Measurements from ENCODE around the gene EXOC6B. TPM values are rescaled to one million over a fixed set of nuclear protein-coding genes. Genes with fewer than 3 reads are reported as not detected.

Gene EXOC6B
- total RNA-seq, 6 experiments from 2014 or later: 7.8 to 15.1 (median 9.1) TPM

DNA sequence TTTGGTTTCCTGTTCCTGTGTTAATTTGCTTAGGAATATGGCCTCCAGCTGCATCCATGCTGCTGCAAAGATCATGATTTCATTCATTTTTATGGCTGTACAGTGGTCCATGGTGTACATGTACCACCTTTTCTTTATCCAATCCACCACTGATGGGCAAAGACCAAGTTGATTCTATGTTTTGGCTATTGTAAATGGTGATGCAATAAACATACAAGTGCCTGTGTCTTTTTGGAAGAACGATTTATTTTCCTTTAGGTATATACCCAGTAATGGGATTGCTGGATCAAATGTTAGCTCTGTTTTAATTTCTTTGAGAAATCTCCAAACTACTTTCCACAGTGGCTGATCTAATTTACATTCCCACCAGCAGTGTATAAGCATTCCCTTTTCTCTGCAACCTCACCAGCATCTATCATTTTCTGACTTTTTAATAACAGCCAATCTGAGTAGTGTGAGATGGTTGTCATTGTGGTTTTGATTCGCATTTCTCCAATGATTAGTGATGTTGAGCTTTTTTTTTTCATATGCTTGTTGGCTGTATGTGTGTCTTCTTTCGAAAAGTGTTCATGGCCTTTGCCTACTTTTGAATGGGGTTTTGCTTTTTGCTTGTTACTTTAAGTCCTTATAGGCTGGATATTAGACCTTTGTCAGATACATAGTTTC, 19.4 kb downstream of the EXOC6B start:
- WGBS (ENCODE audit: insufficient coverage, low coverage, low lambda C conversion rate, missing lambda C conversion rate): 87% methylated on average over 3 of the region's 3 CpGs
- H3K27me3 ChIP-seq: no peaks in the 10 kb centered on the region
- peaks cover 0 to 7% (median 0%) of the 10 kb centered on the region in 4 donors for H3K9me3 ChIP-seq
- intact Hi-C loops (cut with DNase I): no loop called here
- TF ChIP-seq CTCF (IDR thresholded peaks at IDR 0.05): no peak
- TF ChIP-seq POLR2A (IDR thresholded peaks at IDR 0.05): no peak
- no peak overlapping the region for H3K4me3 ChIP-seq
- no peak overlapping the region for H3K27ac ChIP-seq
- DNase-seq: no peak
- H3K36me3 ChIP-seq: no peaks in the 10 kb centered on the region
- no peak for ATAC-seq
- H3K4me1 ChIP-seq: no peaks in the 10 kb centered on the region

GRCh38 chr2:72803626-72804320, 22.1 kb downstream of the EXOC6B start:
- TF ChIP-seq CTCF (IDR thresholded peaks at IDR 0.05) (no peak), POLR2A (IDR thresholded peaks at IDR 0.05) (no peak)
- intact Hi-C loops (cut with DNase I): no loop called here
- ATAC-seq: no peak

GRCh38 chr2:72803151-72803550, 22.7 kb downstream of the EXOC6B start:
- H3K27me3 ChIP-seq: no peaks in the 10 kb centered on the region
- no peaks in the 10 kb centered on the region for H3K9me3 ChIP-seq
- ATAC-seq (no peak), DNase-seq (no peak)
- TF ChIP-seq POLR2A (IDR thresholded peaks at IDR 0.05): no peak
- TF ChIP-seq CTCF (IDR thresholded peaks at IDR 0.05): no peak
- 71% methylated on average over 1 of the region's 1 CpG for WGBS (ENCODE audit: insufficient coverage, low coverage, low lambda C conversion rate, missing lambda C conversion rate)
- no peaks in the 10 kb centered on the region for H3K36me3 ChIP-seq
- H3K27ac ChIP-seq: no peak overlapping the region
- intact Hi-C loops (cut with DNase I): no loop called here
- H3K4me1 ChIP-seq: no peaks in the 10 kb centered on the region
- no peak overlapping the region for H3K4me3 ChIP-seq

More at GRCh38 chr2:72803626-72804320, 22.1 kb downstream of the EXOC6B start:
- Histone ChIP-seq H3K27ac (no peak overlapping the region), H3K27me3 (no peaks in the 10 kb centered on the region), H3K4me1 (no peaks in the 10 kb centered on the region), H3K4me3 (no peak overlapping the region), H3K9me3 (no peaks in the 10 kb centered on the region), H3K36me3 (no peaks in the 10 kb centered on the region)
- DNase-seq: no peak

DNA sequence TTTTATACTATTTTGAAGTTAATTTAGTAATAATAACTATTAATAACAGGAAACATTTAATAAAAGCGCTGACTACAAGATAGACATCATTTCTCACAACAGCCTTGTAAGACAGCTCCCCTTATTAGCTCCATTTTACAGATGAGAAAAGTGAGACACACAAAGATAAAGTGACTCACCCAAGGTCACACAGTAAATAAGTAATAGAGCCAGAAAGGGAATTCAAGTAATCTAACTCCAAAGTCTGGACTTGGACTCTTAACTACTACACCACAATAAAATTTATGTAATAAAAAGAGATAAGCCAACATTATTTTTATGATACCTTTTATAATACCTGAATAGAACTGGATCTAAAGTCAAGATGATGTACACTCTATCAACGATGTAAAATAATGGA, 25.3 kb downstream of the EXOC6B start:
- H3K4me1 ChIP-seq: no peaks in the 10 kb centered on the region
- no peak overlapping the region for H3K4me3 ChIP-seq
- intact Hi-C loops (cut with DNase I): no loop called here
- TF ChIP-seq POLR2A (IDR thresholded peaks at IDR 0.05): no peak
- TF ChIP-seq CTCF (IDR thresholded peaks at IDR 0.05): no peak
- no peaks in the 10 kb centered on the region for H3K36me3 ChIP-seq
- WGBS (ENCODE audit: insufficient coverage, low coverage, low lambda C conversion rate, missing lambda C conversion rate): 93% methylated on average over 2 of the region's 2 CpGs
- H3K9me3 ChIP-seq: no peaks in the 10 kb centered on the region
- no peak for ATAC-seq
- no peak for DNase-seq
- no peaks in the 10 kb centered on the region for H3K27me3 ChIP-seq
- no peak overlapping the region for H3K27ac ChIP-seq
